Embryonic facial prominence (tissue), 1 donor: Measurements from ENCODE around the gene NUP210.
"Not testable (repeated sequence)": the region's sequence is repeated elsewhere in the genome, so short reads cannot be mapped to it uniquely, and the experiment has no call there.

Source experiments
- DNase-seq: peaks from one replicate; pipeline ENCODE4 v3.0.0-alpha.2; 2016; ENCODE audit errors: extremely low spot score

The NUP210 gene

GRCh38 chr3:13429631-13430291, 9.6 kb upstream of the NUP210 start:
- DNase-seq = no peak

- DNase-seq = not testable (repeated sequence)
Measured at GRCh38 chr3:13428678-13429077, 8.6 kb upstream of the NUP210 start.

GRCh38 chr3:13427662-13428603, 7.8 kb upstream of the NUP210 start:
- DNase-seq = no peak

GRCh38 chr3:13426591-13426990, 6.5 kb upstream of the NUP210 start:
- no peak for DNase-seq

GRCh38 chr3:13425689-13426088, 5.6 kb upstream of the NUP210 start:
- DNase-seq = no peak

GRCh38 chr3:13424865-13425617, 4.9 kb upstream of the NUP210 start:
- DNase-seq = no peak

- DNase-seq = no peak
Measured at GRCh38 chr3:13424141-13424844, 4.2 kb upstream of the NUP210 start.

- DNase-seq = no peak
Measured at GRCh38 chr3:13420831-13421765, 976 bp upstream of the NUP210 start.

GRCh38 chr3:13419505-13420044, 547 bp downstream of the NUP210 start:
- no peak for DNase-seq

GRCh38 chr3:13417166-13417947, 2.8 kb downstream of the NUP210 start:
- no peak for DNase-seq

GRCh38 chr3:13415997-13416793, 3.9 kb downstream of the NUP210 start:
- no peak for DNase-seq

- DNase-seq = no peak
Measured at GRCh38 chr3:13415236-13415986, 4.7 kb downstream of the NUP210 start.

GRCh38 chr3:13414040-13414729, 5.9 kb downstream of the NUP210 start:
- no peak for DNase-seq

- no peak for DNase-seq
Measured at GRCh38 chr3:13411186-13411860, 8.8 kb downstream of the NUP210 start.

GRCh38 chr3:13408890-13409289, 11.2 kb downstream of the NUP210 start:
- DNase-seq = no peak

GRCh38 chr3:13407926-13408325, 12.2 kb downstream of the NUP210 start:
- no peak for DNase-seq

- no peak for DNase-seq
Measured at GRCh38 chr3:13407475-13407874, 12.6 kb downstream of the NUP210 start.
